Measurements from ENCODE around the gene UBE2U. TPM values are rescaled to one million over a fixed set of nuclear protein-coding genes. Genes with fewer than 3 reads are reported as not detected.

UBE2U gene
- polyA plus RNA-seq, 1 donor (not counting 4 experiments of a cell fraction or from before 2014, with no cell fraction given) = not detected

GRCh38 chr1:64309431-64309831, 106.0 kb downstream of the UBE2U start:
- Histone ChIP-seq H2AFZ (ENCODE audit: control insufficient read depth, low read length) (no peak overlapping the region), H3K27me3 (ENCODE audit: control insufficient read depth, extremely low read depth, insufficient read depth, low read length) (no peaks in the 10 kb centered on the region), H3K4me3 (ENCODE audit: control insufficient read depth in 2 of 3, extremely low read depth in 1 of 3, insufficient read depth in 2 of 3, low read depth in 1 of 3, low read length in 3 of 3) (no peak overlapping the region), H3K9me1 (ENCODE audit: control insufficient read depth, extremely low read depth, insufficient read depth, low read length) (no peaks in the 10 kb centered on the region), H3K36me3 (ENCODE audit: control insufficient read depth in 2 of 2, extremely low read depth in 1 of 2, insufficient read depth in 2 of 2, low read length in 2 of 2) (no peaks in the 10 kb centered on the region), H3K9ac (ENCODE audit: control insufficient read depth, extremely low read depth, insufficient read depth, low read length) (no peak overlapping the region), H3K9me3 (ENCODE audit: control insufficient read depth, low read depth, low read length) (no peaks in the 10 kb centered on the region), H3K4me2 (ENCODE audit: control insufficient read depth, extremely low read depth, insufficient read depth, low read depth, low read length) (no peak overlapping the region), H3K79me2 (ENCODE audit: control insufficient read depth, insufficient read depth, low read length) (no peaks in the 10 kb centered on the region), H3K27ac (ENCODE audit: control insufficient read depth, insufficient read depth, low read length) (no peak overlapping the region), H4K20me1 (ENCODE audit: control insufficient read depth, extremely low read depth, insufficient read depth, low read length) (no peaks in the 10 kb centered on the region), H3K4me1 (ENCODE audit: control insufficient read depth, extremely low read depth, insufficient read depth, low read length) (peaks cover 10% of the 10 kb centered on the region)
- no peak for TF ChIP-seq EZH2 (IDR thresholded peaks at IDR 0.05; ENCODE audit: low read length)
- TF ChIP-seq, protein P1, sequence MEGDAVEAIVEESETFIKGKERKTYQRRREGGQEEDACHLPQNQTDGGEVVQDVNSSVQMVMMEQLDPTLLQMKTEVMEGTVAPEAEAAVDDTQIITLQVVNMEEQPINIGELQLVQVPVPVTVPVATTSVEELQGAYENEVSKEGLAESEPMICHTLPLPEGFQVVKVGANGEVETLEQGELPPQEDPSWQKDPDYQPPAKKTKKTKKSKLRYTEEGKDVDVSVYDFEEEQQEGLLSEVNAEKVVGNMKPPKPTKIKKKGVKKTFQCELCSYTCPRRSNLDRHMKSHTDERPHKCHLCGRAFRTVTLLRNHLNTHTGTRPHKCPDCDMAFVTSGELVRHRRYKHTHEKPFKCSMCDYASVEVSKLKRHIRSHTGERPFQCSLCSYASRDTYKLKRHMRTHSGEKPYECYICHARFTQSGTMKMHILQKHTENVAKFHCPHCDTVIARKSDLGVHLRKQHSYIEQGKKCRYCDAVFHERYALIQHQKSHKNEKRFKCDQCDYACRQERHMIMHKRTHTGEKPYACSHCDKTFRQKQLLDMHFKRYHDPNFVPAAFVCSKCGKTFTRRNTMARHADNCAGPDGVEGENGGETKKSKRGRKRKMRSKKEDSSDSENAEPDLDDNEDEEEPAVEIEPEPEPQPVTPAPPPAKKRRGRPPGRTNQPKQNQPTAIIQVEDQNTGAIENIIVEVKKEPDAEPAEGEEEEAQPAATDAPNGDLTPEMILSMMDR (optimal IDR thresholded peaks at IDR 0.05 in 1 of 3, IDR thresholded peaks at IDR 0.05 in 1 of 3, conservative IDR thresholded peaks at IDR 0.05 in 1 of 3; ENCODE audit: extremely low read depth in 1 of 3, insufficient read depth in 2 of 3, low read length in 3 of 3) = no peak
- no peak for FAIRE-seq
- DNase-seq (ENCODE audit: low read depth, low spot score) = no peak
- dilution Hi-C loops (cut with MboI; ENCODE audit: extremely low pct_ligation_motif_present, low sequenced_read_pairs) = no loop called here

GRCh38 chr1:64310760-64311159, 107.3 kb downstream of the UBE2U start:
- H4K20me1 ChIP-seq (ENCODE audit: control insufficient read depth, extremely low read depth, insufficient read depth, low read length) = no peaks in the 10 kb centered on the region
- TF ChIP-seq, protein P1 (optimal IDR thresholded peaks at IDR 0.05 in 1 of 3, IDR thresholded peaks at IDR 0.05 in 1 of 3, conservative IDR thresholded peaks at IDR 0.05 in 1 of 3; ENCODE audit: extremely low read depth in 1 of 3, insufficient read depth in 2 of 3, low read length in 3 of 3) = no peak
- TF ChIP-seq EZH2 (IDR thresholded peaks at IDR 0.05; ENCODE audit: low read length) = no peak
- H3K27ac ChIP-seq (ENCODE audit: control insufficient read depth, insufficient read depth, low read length) = no peak overlapping the region
- DNase-seq (ENCODE audit: low read depth, low spot score) (no peak), FAIRE-seq (no peak)
- no peaks in the 10 kb centered on the region for H3K79me2 ChIP-seq (ENCODE audit: control insufficient read depth, insufficient read depth, low read length)
- H3K9me3 ChIP-seq (ENCODE audit: control insufficient read depth, low read depth, low read length) = no peaks in the 10 kb centered on the region
- H3K4me3 ChIP-seq (ENCODE audit: control insufficient read depth in 2 of 3, extremely low read depth in 1 of 3, insufficient read depth in 2 of 3, low read depth in 1 of 3, low read length in 3 of 3) = no peak overlapping the region
- no peaks in the 10 kb centered on the region for H3K36me3 ChIP-seq (ENCODE audit: control insufficient read depth in 2 of 2, extremely low read depth in 1 of 2, insufficient read depth in 2 of 2, low read length in 2 of 2)
- no peaks in the 10 kb centered on the region for H3K9me1 ChIP-seq (ENCODE audit: control insufficient read depth, extremely low read depth, insufficient read depth, low read length)
- H3K9ac ChIP-seq (ENCODE audit: control insufficient read depth, extremely low read depth, insufficient read depth, low read length) = no peak overlapping the region
- H2AFZ ChIP-seq (ENCODE audit: control insufficient read depth, low read length) = no peak overlapping the region
- no peak overlapping the region for H3K4me2 ChIP-seq (ENCODE audit: control insufficient read depth, extremely low read depth, insufficient read depth, low read depth, low read length)
- H3K4me1 ChIP-seq (ENCODE audit: control insufficient read depth, extremely low read depth, insufficient read depth, low read length) = peaks cover 10% of the 10 kb centered on the region
- dilution Hi-C loops (cut with MboI; ENCODE audit: extremely low pct_ligation_motif_present, low sequenced_read_pairs) = no loop called here
- H3K27me3 ChIP-seq (ENCODE audit: control insufficient read depth, extremely low read depth, insufficient read depth, low read length) = no peaks in the 10 kb centered on the region

All from keratinocyte (primary cell).